ENCODE measurements around the gene PHF21A. TPM values are rescaled to one million over a fixed set of nuclear protein-coding genes. Genes with fewer than 3 reads are reported as not detected.
A peak's percentile ranks its signal among the peaks of the same experiment; 100 is the strongest.

PHF21A gene
- polyA plus RNA-seq, 1 donor (not counting 4 experiments of a cell fraction or from before 2014, with no cell fraction given) = 16.1 TPM

- FAIRE-seq (no peak), DNase-seq (ENCODE audit: low read depth, low spot score) (no peak)
- H3K27ac ChIP-seq (ENCODE audit: control insufficient read depth, insufficient read depth, low read length) = no peak overlapping the region
- peaks cover 14% of the 10 kb centered on the region for H3K4me1 ChIP-seq (ENCODE audit: control insufficient read depth, extremely low read depth, insufficient read depth, low read length)
- peaks cover 31% of the 10 kb centered on the region for H3K79me2 ChIP-seq (ENCODE audit: control insufficient read depth, insufficient read depth, low read length)
- no peak overlapping the region for H3K4me2 ChIP-seq (ENCODE audit: control insufficient read depth, extremely low read depth, insufficient read depth, low read depth, low read length)
- H3K27me3 ChIP-seq (ENCODE audit: control insufficient read depth, extremely low read depth, insufficient read depth, low read length) = no peaks in the 10 kb centered on the region
- H3K9ac ChIP-seq (ENCODE audit: control insufficient read depth, extremely low read depth, insufficient read depth, low read length) = no peak overlapping the region
- peaks cover 5% of the 10 kb centered on the region for H3K9me1 ChIP-seq (ENCODE audit: control insufficient read depth, extremely low read depth, insufficient read depth, low read length)
- H3K4me3 ChIP-seq (ENCODE audit: control insufficient read depth in 2 of 3, extremely low read depth in 1 of 3, insufficient read depth in 2 of 3, low read depth in 1 of 3, low read length in 3 of 3) = no peak overlapping the region
- TF ChIP-seq CTCF (optimal IDR thresholded peaks at IDR 0.05 in 1 of 3, IDR thresholded peaks at IDR 0.05 in 1 of 3, conservative IDR thresholded peaks at IDR 0.05 in 1 of 3; ENCODE audit: extremely low read depth in 1 of 3, insufficient read depth in 2 of 3, low read length in 3 of 3) (no peak), EZH2 (IDR thresholded peaks at IDR 0.05; ENCODE audit: low read length) (no peak)
- no peaks in the 10 kb centered on the region for H4K20me1 ChIP-seq (ENCODE audit: control insufficient read depth, extremely low read depth, insufficient read depth, low read length)
- no peak overlapping the region for H2AFZ ChIP-seq (ENCODE audit: control insufficient read depth, low read length)
- H3K9me3 ChIP-seq (ENCODE audit: control insufficient read depth, low read depth, low read length) = no peaks in the 10 kb centered on the region
- dilution Hi-C loops (cut with MboI; ENCODE audit: extremely low pct_ligation_motif_present, low sequenced_read_pairs) = no loop called here
- peaks cover 5 to 15% of the 10 kb centered on the region in 2 experiments for H3K36me3 ChIP-seq (ENCODE audit: control insufficient read depth in 2 of 2, extremely low read depth in 1 of 2, insufficient read depth in 2 of 2, low read length in 2 of 2)
These were observed 201.3 kb downstream of the PHF21A start for GRCh38 chr11:45919806-45920530.

GRCh38 chr11:45918962-45919675, 202.1 kb downstream of the PHF21A start:
- H3K9me1 ChIP-seq (ENCODE audit: control insufficient read depth, extremely low read depth, insufficient read depth, low read length) = peaks cover 5% of the 10 kb centered on the region
- no peaks in the 10 kb centered on the region for H3K27me3 ChIP-seq (ENCODE audit: control insufficient read depth, extremely low read depth, insufficient read depth, low read length)
- H3K79me2 ChIP-seq (ENCODE audit: control insufficient read depth, insufficient read depth, low read length) = peaks cover 30% of the 10 kb centered on the region
- no peak overlapping the region for H3K9ac ChIP-seq (ENCODE audit: control insufficient read depth, extremely low read depth, insufficient read depth, low read length)
- no peak for FAIRE-seq
- peak overlapping the region in 2 of 3 experiments; percentile 91 to 92 for H3K4me3 ChIP-seq (ENCODE audit: control insufficient read depth in 2 of 3, extremely low read depth in 1 of 3, insufficient read depth in 2 of 3, low read depth in 1 of 3, low read length in 3 of 3)
- dilution Hi-C loops (cut with MboI; ENCODE audit: extremely low pct_ligation_motif_present, low sequenced_read_pairs) = no loop called here
- TF ChIP-seq CTCF (optimal IDR thresholded peaks at IDR 0.05 in 1 of 3, IDR thresholded peaks at IDR 0.05 in 1 of 3, conservative IDR thresholded peaks at IDR 0.05 in 1 of 3; ENCODE audit: extremely low read depth in 1 of 3, insufficient read depth in 2 of 3, low read length in 3 of 3) = no peak
- TF ChIP-seq EZH2 (IDR thresholded peaks at IDR 0.05; ENCODE audit: low read length) = no peak
- no peak for DNase-seq (ENCODE audit: low read depth, low spot score)
- H3K27ac ChIP-seq (ENCODE audit: control insufficient read depth, insufficient read depth, low read length) = no peak overlapping the region
- no peaks in the 10 kb centered on the region for H3K9me3 ChIP-seq (ENCODE audit: control insufficient read depth, low read depth, low read length)
- peaks cover 11% of the 10 kb centered on the region for H3K4me1 ChIP-seq (ENCODE audit: control insufficient read depth, extremely low read depth, insufficient read depth, low read length)
- H3K36me3 ChIP-seq (ENCODE audit: control insufficient read depth in 2 of 2, extremely low read depth in 1 of 2, insufficient read depth in 2 of 2, low read length in 2 of 2) = peaks cover 12 to 19% of the 10 kb centered on the region in 2 experiments
- no peaks in the 10 kb centered on the region for H4K20me1 ChIP-seq (ENCODE audit: control insufficient read depth, extremely low read depth, insufficient read depth, low read length)
- peak overlapping the region; percentile 85 for H3K4me2 ChIP-seq (ENCODE audit: control insufficient read depth, extremely low read depth, insufficient read depth, low read depth, low read length)
- H2AFZ ChIP-seq (ENCODE audit: control insufficient read depth, low read length) = no peak overlapping the region

All from keratinocyte (primary cell).